HL-60 (cell line): ENCODE results near the gene DMXL1.

Experiments used
- CTCF ChIP-seq: IDR thresholded peaks from one replicate; pipeline ENCODE4 v1.5.1; 2011; ENCODE audit warnings: low read length, control low read depth, inconsistent platforms; ENCODE audit not compliant: insufficient read depth
- GABPA ChIP-seq: IDR thresholded peaks from 2 replicates; pipeline ENCODE4 v1.6.1; 2012; ENCODE audit warnings: low read depth
- POLR2AphosphoS5 ChIP-seq: IDR thresholded peaks from 2 replicates; pipeline ENCODE4 v1.6.1; 2012; ENCODE audit warnings: low read depth

GRCh38 chr5:119028575-119028974 lies 42.3 kb upstream of the DMXL1 start:
- TF ChIP-seq CTCF (no peak), POLR2AphosphoS5 (no peak), GABPA (no peak)
